WTC11 (cell line): ENCODE data around the gene XPNPEP1. TPM values are rescaled to one million over a fixed set of nuclear protein-coding genes. Genes with fewer than 3 reads are reported as not detected.

ENCODE experiments used
- ATAC-seq: fragments of 200-7000 bp; cut with Tn5 transposase; 2 replicates; pipeline ENCODE4 v1.10.0; 2021; ENCODE audit warnings: mild to moderate bottlenecking, moderate library complexity
- CTCF ChIA-PET: fragments of 300-600 bp; sonication (Branson Sonifier 250); formaldehyde crosslinking; loops from one replicate; lab custom pipeline; 2021; ENCODE audit warnings: antibody characterized with exemption; lab: Charles Lee
- POLR2A ChIA-PET: fragments of 350-600 bp; sonication (Branson Sonifier 250); formaldehyde crosslinking; loops from one replicate; lab custom pipeline; 2021; ENCODE audit warnings: antibody characterized with exemption; lab: Charles Lee
- DNase-seq: peaks from one replicate; pipeline ENCODE4 v3.0.0; 2021; ENCODE audit warnings: low spot score
- H3K27ac Mint-ChIP-seq: 2 replicates; pipeline ENCODE4 v1.8.0; 2021; ENCODE audit warnings: mixed read lengths
- H3K27me3 Mint-ChIP-seq: 2 replicates; pipeline ENCODE4 v1.8.0; 2021; ENCODE audit warnings: low read depth, mild to moderate bottlenecking, moderate library complexity, mixed read lengths
- H3K36me3 Mint-ChIP-seq: 2 replicates; pipeline ENCODE4 v1.8.0; 2021; ENCODE audit warnings: mixed read lengths
- H3K4me1 Mint-ChIP-seq: 2 replicates; pipeline ENCODE4 v1.8.0; 2022; ENCODE audit warnings: mixed read lengths
- H3K4me3 Mint-ChIP-seq: 2 replicates; pipeline ENCODE4 v1.8.0; 2021; ENCODE audit warnings: mild to moderate bottlenecking, moderate library complexity, mixed read lengths
- H3K9me3 Mint-ChIP-seq: 2 replicates; pipeline ENCODE4 v1.8.0; 2021; ENCODE audit warnings: mixed read lengths
- FOXJ3 ChIP-seq: sonication (generic); formaldehyde crosslinking; IDR thresholded peaks from 2 replicates; pipeline ENCODE4 v1.9.0; 2021; ENCODE audit warnings: missing genetic modification reagents, mild to moderate bottlenecking, borderline replicate concordance
- FOXK1 ChIP-seq: sonication (generic); formaldehyde crosslinking; IDR thresholded peaks from 2 replicates; pipeline ENCODE4 v1.8.0; 2022; ENCODE audit warnings: mild to moderate bottlenecking, moderate library complexity, missing genetic modification reagents
- KAT7 ChIP-seq: sonication (generic); formaldehyde crosslinking; IDR thresholded peaks from 2 replicates; pipeline ENCODE4 v1.8.1; 2023; ENCODE audit warnings: missing genetic modification reagents, mild to moderate bottlenecking, borderline replicate concordance
- NR1H2 ChIP-seq: sonication (generic); formaldehyde crosslinking; IDR thresholded peaks from 2 replicates; pipeline ENCODE4 v1.9.0; 2021; ENCODE audit warnings: mild to moderate bottlenecking, moderate library complexity, missing genetic modification reagents
- OVOL2 ChIP-seq: fragments of 250-450 bp; sonication (Bioruptor Pico); IDR thresholded peaks from 2 replicates; pipeline ENCODE4 v1.9.0; 2021; ENCODE audit warnings: mild to moderate bottlenecking, borderline replicate concordance
- PRRX2 ChIP-seq: fragments of 250-450 bp; sonication (Bioruptor Pico); IDR thresholded peaks from 2 replicates; pipeline ENCODE4 v1.8.0; 2021; ENCODE audit warnings: mild to moderate bottlenecking
- SP1 ChIP-seq: sonication (generic); formaldehyde crosslinking; conservative IDR thresholded peaks from 2 replicates; pipeline ENCODE4 v1.8.1; 2022; ENCODE audit warnings: missing genetic modification reagents
- TEAD1 ChIP-seq: sonication (generic); formaldehyde crosslinking; IDR thresholded peaks from 2 replicates; pipeline ENCODE4 v1.8.0; 2022; ENCODE audit warnings: mild to moderate bottlenecking, missing genetic modification reagents
- ZBTB21 ChIP-seq: sonication (generic); formaldehyde crosslinking; IDR thresholded peaks from 2 replicates; pipeline ENCODE4 v1.8.1; 2023; ENCODE audit warnings: mild to moderate bottlenecking, missing genetic modification reagents, borderline replicate concordance
- ZNF232 ChIP-seq: sonication (generic); formaldehyde crosslinking; IDR thresholded peaks from 2 replicates; pipeline ENCODE4 v1.8.0; 2022; ENCODE audit warnings: mild to moderate bottlenecking, missing genetic modification reagents
- ZNF396 ChIP-seq: fragments of 250-450 bp; sonication (Bioruptor Pico); IDR thresholded peaks from 2 replicates; pipeline ENCODE4 v1.8.0; 2021; ENCODE audit warnings: mild to moderate bottlenecking, moderate library complexity, borderline replicate concordance
- ZNF416 ChIP-seq: fragments of 250-450 bp; sonication (Bioruptor Pico); IDR thresholded peaks from 2 replicates; pipeline ENCODE4 v1.9.0; 2021; ENCODE audit warnings: mild to moderate bottlenecking, inconsistent platforms
- ZNF423 ChIP-seq: fragments of 250-450 bp; sonication (Bioruptor Pico); IDR thresholded peaks from 2 replicates; pipeline ENCODE4 v2.1.2; 2022; ENCODE audit warnings: mild to moderate bottlenecking, moderate library complexity
- ZNF671 ChIP-seq: fragments of 250-450 bp; sonication (Bioruptor Pico); IDR thresholded peaks from 2 replicates; pipeline ENCODE4 v1.8.0; 2021; ENCODE audit warnings: mild to moderate bottlenecking
- total RNA-seq: library from RNA; stranded (reverse); gene quantifications from 3 replicates; pipeline ENCODE4 v1.2.3, GENCODE V29; 2021
- TF ChIP-seq, protein P1 (sequence below): sonication (generic); formaldehyde crosslinking; IDR thresholded peaks from 2 replicates; pipeline ENCODE4 v1.8.0; 2022; ENCODE audit warnings: mild to moderate bottlenecking, missing genetic modification reagents
- TF ChIP-seq, protein P2 (sequence below): sonication (generic); formaldehyde crosslinking; IDR thresholded peaks from 2 replicates; pipeline ENCODE4 v1.8.1; 2022; ENCODE audit warnings: mild to moderate bottlenecking, moderate library complexity, missing genetic modification reagents
- TF ChIP-seq, protein P3 (sequence below): fragments of 200-600 bp; IDR thresholded peaks from 2 replicates; pipeline ENCODE4 v1.8.0; 2022; ENCODE audit warnings: antibody characterized with exemption
- TF ChIP-seq, protein P4 (sequence below): sonication (generic); formaldehyde crosslinking; IDR thresholded peaks from 2 replicates; pipeline ENCODE4 v1.8.1; 2023; ENCODE audit warnings: mild to moderate bottlenecking, missing genetic modification reagents
- TF ChIP-seq, protein P5 (sequence below): sonication (generic); formaldehyde crosslinking; IDR thresholded peaks from 2 replicates; pipeline ENCODE4 v1.8.0; 2022; ENCODE audit warnings: missing genetic modification reagents
- TF ChIP-seq, protein P6 (sequence below): sonication (generic); formaldehyde crosslinking; IDR thresholded peaks from 2 replicates; pipeline ENCODE4 v1.8.0; 2022; ENCODE audit warnings: mild to moderate bottlenecking, missing genetic modification reagents
- TF ChIP-seq, protein P7 (sequence below): fragments of 250-450 bp; sonication (Bioruptor Pico); IDR thresholded peaks from 2 replicates; pipeline ENCODE4 v2.1.2; 2022; ENCODE audit warnings: mild to moderate bottlenecking, moderate library complexity

XPNPEP1 gene
- total RNA-seq, 1 experiment from 2014 or later: 59.3 TPM

DNA sequence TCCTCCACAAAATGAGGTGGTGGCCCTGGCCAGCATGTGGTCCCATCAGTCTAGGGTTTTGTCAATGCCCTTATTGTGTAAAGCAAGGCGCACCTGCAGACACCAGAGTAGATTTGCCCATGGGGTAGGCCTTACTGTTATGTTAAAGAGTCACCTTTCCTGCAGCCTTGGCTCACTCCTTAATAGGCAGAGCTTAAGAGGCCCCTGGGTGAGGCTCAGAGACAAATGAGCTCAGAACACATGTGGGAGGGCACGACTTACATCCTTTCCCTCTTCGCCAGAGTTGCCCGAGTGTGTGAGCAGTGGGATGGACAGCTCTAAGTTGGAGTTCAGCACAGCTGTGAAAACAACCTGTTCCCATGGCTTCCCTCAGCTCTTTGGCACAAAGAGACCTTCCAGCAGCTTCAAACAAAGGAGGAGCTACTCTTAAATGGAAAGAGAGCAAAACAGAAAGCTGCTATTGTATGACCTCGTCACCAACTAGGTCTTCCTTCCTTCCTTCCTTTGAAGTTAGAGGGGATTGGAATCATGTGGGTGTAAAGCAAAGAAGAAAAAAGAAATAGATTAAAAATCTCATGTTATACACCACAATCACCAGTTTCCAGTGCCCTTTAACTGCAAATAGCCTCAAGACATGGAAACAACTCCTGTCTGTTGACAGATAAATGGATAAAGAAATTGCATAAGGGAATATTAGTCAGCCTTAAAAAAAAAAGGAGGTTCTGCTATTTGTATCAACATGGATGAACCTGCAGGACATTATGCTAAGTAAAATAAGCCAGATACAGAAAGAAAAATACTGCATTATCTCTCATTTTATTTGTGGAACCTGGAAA, 11.9 kb upstream of the XPNPEP1 start:
- peaks cover 68% of the 10 kb centered on the region for H3K4me1 Mint-ChIP-seq
- POLR2A ChIA-PET: interaction anchor here (0.6 to 1.9 kb wide), 9 partner anchors 12 to 275 kb away, joined by 3 to 13 read pairs (median 6); partner anchors contain the start of genes ADD3 and XPNPEP1
- H3K27me3 Mint-ChIP-seq: 0 out of 2 replicates have a peak, but pooled peaks cover 4% of the 10 kb centered on the region
- peak overlapping the region; percentile 48 for H3K4me3 Mint-ChIP-seq
- no peaks in the 10 kb centered on the region for H3K9me3 Mint-ChIP-seq
- TF ChIP-seq, protein P1, sequence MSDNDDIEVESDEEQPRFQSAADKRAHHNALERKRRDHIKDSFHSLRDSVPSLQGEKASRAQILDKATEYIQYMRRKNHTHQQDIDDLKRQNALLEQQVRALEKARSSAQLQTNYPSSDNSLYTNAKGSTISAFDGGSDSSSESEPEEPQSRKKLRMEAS (CRISPR knock-in tag): peak; percentile 19; the same call in 1 of the 2 replicates
- TF ChIP-seq FOXK1 (peak; percentile 39; the same call in 1 of the 2 replicates), OVOL2 (CRISPR knock-in tag) (no peak), ZBTB21 (CRISPR knock-in tag) (no peak), SP1 (0 out of 2 replicates have a peak, but pooled peaks have one; percentile 9), ZNF396 (CRISPR knock-in tag) (0 out of 2 replicates have a peak, but pooled peaks have one; percentile 5), KAT7 (no peak), ZNF416 (CRISPR knock-in tag) (0 out of 2 replicates have a peak, but pooled peaks have one; percentile 56), NR1H2 (CRISPR knock-in tag) (no peak), ZNF232 (CRISPR knock-in tag) (0 out of 2 replicates have a peak, but pooled peaks have one; percentile 17), FOXJ3 (CRISPR knock-in tag) (no peak), TEAD1 (CRISPR knock-in tag) (peak; percentile 81; the same call in 1 of the 2 replicates), ZNF423 (CRISPR knock-in tag) (peak; percentile 77), PRRX2 (CRISPR knock-in tag) (no peak), ZNF671 (CRISPR knock-in tag) (0 out of 2 replicates have a peak, but pooled peaks have one; percentile 42)
- TF ChIP-seq, protein P2, sequence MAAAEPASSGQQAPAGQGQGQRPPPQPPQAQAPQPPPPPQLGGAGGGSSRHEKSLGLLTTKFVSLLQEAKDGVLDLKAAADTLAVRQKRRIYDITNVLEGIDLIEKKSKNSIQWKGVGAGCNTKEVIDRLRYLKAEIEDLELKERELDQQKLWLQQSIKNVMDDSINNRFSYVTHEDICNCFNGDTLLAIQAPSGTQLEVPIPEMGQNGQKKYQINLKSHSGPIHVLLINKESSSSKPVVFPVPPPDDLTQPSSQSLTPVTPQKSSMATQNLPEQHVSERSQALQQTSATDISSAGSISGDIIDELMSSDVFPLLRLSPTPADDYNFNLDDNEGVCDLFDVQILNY (CRISPR knock-in tag): no peak
- TF ChIP-seq, protein P3, sequence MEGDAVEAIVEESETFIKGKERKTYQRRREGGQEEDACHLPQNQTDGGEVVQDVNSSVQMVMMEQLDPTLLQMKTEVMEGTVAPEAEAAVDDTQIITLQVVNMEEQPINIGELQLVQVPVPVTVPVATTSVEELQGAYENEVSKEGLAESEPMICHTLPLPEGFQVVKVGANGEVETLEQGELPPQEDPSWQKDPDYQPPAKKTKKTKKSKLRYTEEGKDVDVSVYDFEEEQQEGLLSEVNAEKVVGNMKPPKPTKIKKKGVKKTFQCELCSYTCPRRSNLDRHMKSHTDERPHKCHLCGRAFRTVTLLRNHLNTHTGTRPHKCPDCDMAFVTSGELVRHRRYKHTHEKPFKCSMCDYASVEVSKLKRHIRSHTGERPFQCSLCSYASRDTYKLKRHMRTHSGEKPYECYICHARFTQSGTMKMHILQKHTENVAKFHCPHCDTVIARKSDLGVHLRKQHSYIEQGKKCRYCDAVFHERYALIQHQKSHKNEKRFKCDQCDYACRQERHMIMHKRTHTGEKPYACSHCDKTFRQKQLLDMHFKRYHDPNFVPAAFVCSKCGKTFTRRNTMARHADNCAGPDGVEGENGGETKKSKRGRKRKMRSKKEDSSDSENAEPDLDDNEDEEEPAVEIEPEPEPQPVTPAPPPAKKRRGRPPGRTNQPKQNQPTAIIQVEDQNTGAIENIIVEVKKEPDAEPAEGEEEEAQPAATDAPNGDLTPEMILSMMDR: no peak
- TF ChIP-seq, protein P4, sequence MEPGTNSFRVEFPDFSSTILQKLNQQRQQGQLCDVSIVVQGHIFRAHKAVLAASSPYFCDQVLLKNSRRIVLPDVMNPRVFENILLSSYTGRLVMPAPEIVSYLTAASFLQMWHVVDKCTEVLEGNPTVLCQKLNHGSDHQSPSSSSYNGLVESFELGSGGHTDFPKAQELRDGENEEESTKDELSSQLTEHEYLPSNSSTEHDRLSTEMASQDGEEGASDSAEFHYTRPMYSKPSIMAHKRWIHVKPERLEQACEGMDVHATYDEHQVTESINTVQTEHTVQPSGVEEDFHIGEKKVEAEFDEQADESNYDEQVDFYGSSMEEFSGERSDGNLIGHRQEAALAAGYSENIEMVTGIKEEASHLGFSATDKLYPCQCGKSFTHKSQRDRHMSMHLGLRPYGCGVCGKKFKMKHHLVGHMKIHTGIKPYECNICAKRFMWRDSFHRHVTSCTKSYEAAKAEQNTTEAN (CRISPR knock-in tag): peak; percentile 57; the same call in 1 of the 2 replicates
- TF ChIP-seq, protein P5, sequence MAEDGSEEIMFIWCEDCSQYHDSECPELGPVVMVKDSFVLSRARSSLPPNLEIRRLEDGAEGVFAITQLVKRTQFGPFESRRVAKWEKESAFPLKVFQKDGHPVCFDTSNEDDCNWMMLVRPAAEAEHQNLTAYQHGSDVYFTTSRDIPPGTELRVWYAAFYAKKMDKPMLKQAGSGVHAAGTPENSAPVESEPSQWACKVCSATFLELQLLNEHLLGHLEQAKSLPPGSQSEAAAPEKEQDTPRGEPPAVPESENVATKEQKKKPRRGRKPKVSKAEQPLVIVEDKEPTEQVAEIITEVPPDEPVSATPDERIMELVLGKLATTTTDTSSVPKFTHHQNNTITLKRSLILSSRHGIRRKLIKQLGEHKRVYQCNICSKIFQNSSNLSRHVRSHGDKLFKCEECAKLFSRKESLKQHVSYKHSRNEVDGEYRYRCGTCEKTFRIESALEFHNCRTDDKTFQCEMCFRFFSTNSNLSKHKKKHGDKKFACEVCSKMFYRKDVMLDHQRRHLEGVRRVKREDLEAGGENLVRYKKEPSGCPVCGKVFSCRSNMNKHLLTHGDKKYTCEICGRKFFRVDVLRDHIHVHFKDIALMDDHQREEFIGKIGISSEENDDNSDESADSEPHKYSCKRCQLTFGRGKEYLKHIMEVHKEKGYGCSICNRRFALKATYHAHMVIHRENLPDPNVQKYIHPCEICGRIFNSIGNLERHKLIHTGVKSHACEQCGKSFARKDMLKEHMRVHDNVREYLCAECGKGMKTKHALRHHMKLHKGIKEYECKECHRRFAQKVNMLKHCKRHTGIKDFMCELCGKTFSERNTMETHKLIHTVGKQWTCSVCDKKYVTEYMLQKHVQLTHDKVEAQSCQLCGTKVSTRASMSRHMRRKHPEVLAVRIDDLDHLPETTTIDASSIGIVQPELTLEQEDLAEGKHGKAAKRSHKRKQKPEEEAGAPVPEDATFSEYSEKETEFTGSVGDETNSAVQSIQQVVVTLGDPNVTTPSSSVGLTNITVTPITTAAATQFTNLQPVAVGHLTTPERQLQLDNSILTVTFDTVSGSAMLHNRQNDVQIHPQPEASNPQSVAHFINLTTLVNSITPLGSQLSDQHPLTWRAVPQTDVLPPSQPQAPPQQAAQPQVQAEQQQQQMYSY (CRISPR knock-in tag): no peak
- TF ChIP-seq, protein P6, sequence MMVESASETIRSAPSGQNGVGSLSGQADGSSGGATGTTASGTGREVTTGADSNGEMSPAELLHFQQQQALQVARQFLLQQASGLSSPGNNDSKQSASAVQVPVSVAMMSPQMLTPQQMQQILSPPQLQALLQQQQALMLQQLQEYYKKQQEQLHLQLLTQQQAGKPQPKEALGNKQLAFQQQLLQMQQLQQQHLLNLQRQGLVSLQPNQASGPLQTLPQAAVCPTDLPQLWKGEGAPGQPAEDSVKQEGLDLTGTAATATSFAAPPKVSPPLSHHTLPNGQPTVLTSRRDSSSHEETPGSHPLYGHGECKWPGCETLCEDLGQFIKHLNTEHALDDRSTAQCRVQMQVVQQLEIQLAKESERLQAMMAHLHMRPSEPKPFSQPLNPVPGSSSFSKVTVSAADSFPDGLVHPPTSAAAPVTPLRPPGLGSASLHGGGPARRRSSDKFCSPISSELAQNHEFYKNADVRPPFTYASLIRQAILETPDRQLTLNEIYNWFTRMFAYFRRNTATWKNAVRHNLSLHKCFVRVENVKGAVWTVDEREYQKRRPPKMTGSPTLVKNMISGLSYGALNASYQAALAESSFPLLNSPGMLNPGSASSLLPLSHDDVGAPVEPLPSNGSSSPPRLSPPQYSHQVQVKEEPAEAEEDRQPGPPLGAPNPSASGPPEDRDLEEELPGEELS (CRISPR knock-in tag): peak; percentile 10; the same call in 1 of the 2 replicates
- TF ChIP-seq, protein P7, sequence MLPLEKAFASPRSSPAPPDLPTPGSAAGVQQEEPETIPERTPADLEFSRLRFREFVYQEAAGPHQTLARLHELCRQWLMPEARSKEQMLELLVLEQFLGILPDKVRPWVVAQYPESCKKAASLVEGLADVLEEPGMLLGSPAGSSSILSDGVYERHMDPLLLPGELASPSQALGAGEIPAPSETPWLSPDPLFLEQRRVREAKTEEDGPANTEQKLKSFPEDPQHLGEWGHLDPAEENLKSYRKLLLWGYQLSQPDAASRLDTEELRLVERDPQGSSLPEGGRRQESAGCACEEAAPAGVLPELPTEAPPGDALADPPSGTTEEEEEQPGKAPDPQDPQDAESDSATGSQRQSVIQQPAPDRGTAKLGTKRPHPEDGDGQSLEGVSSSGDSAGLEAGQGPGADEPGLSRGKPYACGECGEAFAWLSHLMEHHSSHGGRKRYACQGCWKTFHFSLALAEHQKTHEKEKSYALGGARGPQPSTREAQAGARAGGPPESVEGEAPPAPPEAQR (CRISPR knock-in tag): 0 out of 2 replicates have a peak, but pooled peaks have one; percentile 47
- ATAC-seq: peak; percentile 96
- peak; percentile 59 for DNase-seq
- H3K27ac Mint-ChIP-seq: peak overlapping the region; percentile 98
- H3K36me3 Mint-ChIP-seq: no peaks in the 10 kb centered on the region
- CTCF ChIA-PET: interaction anchor here (0.6 to 2.6 kb wide), 12 partner anchors 9 to 102 kb away, joined by 3 to 41 read pairs (median 6); partner anchors contain the start of gene ADD3
